OCI-LY7 (cell line): ENCODE measurements around the gene BROX. TPM values are rescaled to one million over a fixed set of nuclear protein-coding genes. Genes with fewer than 3 reads are reported as not detected.

Source experiments
- BruUV-seq: library from RNA; stranded (reverse); fragments of 400-500 nt; replicated peaks from 2 replicates; lab custom pipeline; 2021; lab: Mats Ljungman, UMichigan
- CTCF ChIA-PET: fragments of 300-600 bp; sonication (Branson Sonifier 250); formaldehyde crosslinking; loops from one replicate; lab custom pipeline; 2022; ENCODE audit warnings: antibody characterized with exemption; ENCODE audit not compliant: unreplicated experiment; lab: Charles Lee
- POLR2A ChIA-PET: fragments of 300-600 bp; sonication (Branson Sonifier 250); formaldehyde crosslinking; loops from one replicate; lab custom pipeline; 2022; ENCODE audit warnings: antibody characterized with exemption; lab: Charles Lee
- DNase-seq: peaks from one replicate; pipeline ENCODE4 v3.0.0-alpha.2; 2015; ENCODE audit warnings: low spot score
- H2AFZ ChIP-seq: fragments of 200-600 bp; sonication (generic), shearing (Covaris generic); 2 replicates; pipeline ENCODE4 v1.6.1; 2014; ENCODE audit warnings: mild to moderate bottlenecking, antibody characterized with exemption, low read length, moderate library complexity
- H3K27ac ChIP-seq: fragments of 200-600 bp; sonication (generic); 2 replicates; pipeline ENCODE4 v1.5.1; 2014; ENCODE audit warnings: mixed run types, low read depth, mild to moderate bottlenecking, moderate library complexity, low read length, inconsistent platforms; ENCODE audit not compliant: poor library complexity, severe bottlenecking
- H3K36me3 ChIP-seq: fragments of 200-600 bp; sonication (generic); 2 replicates; pipeline ENCODE4 v1.6.1; 2014; ENCODE audit warnings: mild to moderate bottlenecking, antibody characterized with exemption, low read length, moderate library complexity, mixed read lengths; ENCODE audit not compliant: insufficient read depth
- H3K4me1 ChIP-seq: fragments of 200-600 bp; sonication (generic); 2 replicates; pipeline ENCODE4 v1.5.1; 2014; ENCODE audit warnings: mild to moderate bottlenecking, low read length; ENCODE audit not compliant: insufficient read depth, poor library complexity, severe bottlenecking
- H3K4me2 ChIP-seq: fragments of 200-600 bp; sonication (generic); 2 replicates; pipeline ENCODE4 v1.6.1; 2014; ENCODE audit warnings: mild to moderate bottlenecking, low read length
- H3K4me3 ChIP-seq: fragments of 200-600 bp; sonication (generic); 2 replicates; pipeline ENCODE4 v1.5.1; 2014; ENCODE audit warnings: mild to moderate bottlenecking, low read depth, low read length; ENCODE audit not compliant: poor library complexity, severe bottlenecking
- H3K79me2 ChIP-seq: fragments of 200-600 bp; sonication (generic); 2 replicates; pipeline ENCODE4 v1.6.1; 2016; ENCODE audit warnings: low read depth, mild to moderate bottlenecking, low read length, moderate library complexity, mixed read lengths; ENCODE audit not compliant: insufficient read depth
- H3K9me2 ChIP-seq: fragments of 200-600 bp; sonication (generic); 2 replicates; pipeline ENCODE4 v1.6.1; 2016; ENCODE audit warnings: mild to moderate bottlenecking, low read length, mixed read lengths; ENCODE audit not compliant: insufficient read depth
- H3K9me3 ChIP-seq: fragments of 200-600 bp; sonication (generic); 2 replicates; pipeline ENCODE4 v1.6.1; 2014; ENCODE audit warnings: mild to moderate bottlenecking, mixed run types, low read length, mixed read lengths
- H4K20me1 ChIP-seq: fragments of 200-600 bp; sonication (generic); 2 replicates; pipeline ENCODE4 v1.6.1; 2014; ENCODE audit warnings: mild to moderate bottlenecking, antibody characterized with exemption, low read length, moderate library complexity, mixed read lengths; ENCODE audit not compliant: insufficient read depth
- EZH2phosphoT487 ChIP-seq: fragments of 200-600 bp; sonication (generic); IDR thresholded peaks from 2 replicates; pipeline ENCODE4 v1.6.1; 2018; ENCODE audit warnings: low read depth, borderline replicate concordance, mild to moderate bottlenecking, mixed run types, antibody characterized with exemption, low read length, moderate library complexity, mixed read lengths
- intact Hi-C: fragments of 100-400 bp; cut with micrococcal nuclease; formaldehyde crosslinking; loops from one replicate; pipeline ENCODE4 v1.10.0; 2022; ENCODE audit not compliant: unreplicated experiment
- total RNA-seq, 2 experiments: library from RNA; depleted of rRNA in 1 of 2; stranded (reverse); fragments of >200 nt in 1 of 2; shearing (Covaris generic) in 1 of 2; gene quantifications; 2 replicates each; pipeline ENCODE4 v1.2.3, GENCODE V29; 2014 to 2022
- TF ChIP-seq, protein P1 (sequence below): fragments of 200-600 bp; sonication (generic); conservative IDR thresholded peaks from 2 replicates; pipeline ENCODE4 v1.5.1; 2014; ENCODE audit warnings: mild to moderate bottlenecking, antibody characterized with exemption, low read length, moderate library complexity, mixed read lengths

The BROX gene
- total RNA-seq, 2 experiments from 2014 or later = 22.3 to 34.0 TPM

DNA sequence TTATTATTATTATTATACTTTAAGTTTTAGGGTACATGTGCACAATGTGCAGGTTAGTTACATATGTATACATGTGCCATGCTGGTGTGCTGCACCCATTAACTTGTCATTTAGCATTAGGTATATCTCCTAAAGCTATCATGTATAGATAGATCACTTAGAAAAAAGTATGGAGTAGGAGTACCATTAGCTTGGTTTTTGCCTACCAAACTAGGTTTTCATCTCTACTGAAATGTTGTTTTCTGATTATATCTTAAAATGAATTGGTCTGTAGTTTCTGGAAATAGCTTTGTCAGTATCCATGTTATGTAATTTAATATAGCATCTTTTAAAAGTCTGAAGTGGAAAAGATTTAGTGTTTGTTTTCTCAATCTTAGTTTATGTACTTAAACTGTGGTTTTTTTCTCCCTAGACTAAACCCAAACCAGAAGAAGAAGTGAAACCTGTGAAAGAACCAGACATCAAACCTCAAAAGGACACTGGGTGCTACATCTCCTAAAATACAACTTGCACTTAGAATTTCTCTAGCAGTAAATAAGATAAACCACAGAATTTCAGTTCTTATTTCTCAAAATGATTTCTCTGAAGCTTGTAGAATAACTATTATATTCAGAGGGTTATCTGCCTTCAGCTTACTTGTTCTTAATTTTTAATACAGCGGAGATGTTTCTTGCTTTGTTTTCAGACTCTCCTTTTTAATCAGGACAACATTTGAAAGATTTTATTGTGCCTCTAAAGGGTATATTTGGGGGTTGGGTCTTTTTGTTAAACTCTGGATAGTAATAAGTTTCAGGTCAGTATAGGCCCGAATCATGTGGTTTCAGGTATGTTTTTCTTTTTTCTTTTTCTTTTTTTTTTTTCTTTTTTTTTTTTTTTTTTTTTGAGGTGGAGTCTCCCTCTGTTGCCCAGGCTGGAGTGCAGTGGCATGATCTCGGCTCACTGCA is 20.1 kb downstream of the BROX start:
- no TSS peak for BruUV-seq
- H3K27ac ChIP-seq = peak overlapping the region; percentile 80
- intact Hi-C loops = loop anchor here (2.0 kb wide), 1 partner anchor 20 kb away; the partner anchor contains the start of genes AIDA and BROX
- H4K20me1 ChIP-seq = peaks cover 14% of the 10 kb centered on the region
- no peak overlapping the region for H2AFZ ChIP-seq
- peak overlapping the region; percentile 74 for H3K4me2 ChIP-seq
- POLR2A ChIA-PET = interaction anchor here (0.6 to 2.7 kb wide), 10 partner anchors 9 to 344 kb away, joined by 3 to 14 read pairs (median 4); partner anchors contain the start of genes AIDA and BROX
- CTCF ChIA-PET = no interaction called here
- DNase-seq = peak; percentile 80
- H3K79me2 ChIP-seq = no peaks in the 10 kb centered on the region
- peaks cover 69% of the 10 kb centered on the region for H3K36me3 ChIP-seq
- TF ChIP-seq EZH2phosphoT487 = no peak
- TF ChIP-seq, protein P1, sequence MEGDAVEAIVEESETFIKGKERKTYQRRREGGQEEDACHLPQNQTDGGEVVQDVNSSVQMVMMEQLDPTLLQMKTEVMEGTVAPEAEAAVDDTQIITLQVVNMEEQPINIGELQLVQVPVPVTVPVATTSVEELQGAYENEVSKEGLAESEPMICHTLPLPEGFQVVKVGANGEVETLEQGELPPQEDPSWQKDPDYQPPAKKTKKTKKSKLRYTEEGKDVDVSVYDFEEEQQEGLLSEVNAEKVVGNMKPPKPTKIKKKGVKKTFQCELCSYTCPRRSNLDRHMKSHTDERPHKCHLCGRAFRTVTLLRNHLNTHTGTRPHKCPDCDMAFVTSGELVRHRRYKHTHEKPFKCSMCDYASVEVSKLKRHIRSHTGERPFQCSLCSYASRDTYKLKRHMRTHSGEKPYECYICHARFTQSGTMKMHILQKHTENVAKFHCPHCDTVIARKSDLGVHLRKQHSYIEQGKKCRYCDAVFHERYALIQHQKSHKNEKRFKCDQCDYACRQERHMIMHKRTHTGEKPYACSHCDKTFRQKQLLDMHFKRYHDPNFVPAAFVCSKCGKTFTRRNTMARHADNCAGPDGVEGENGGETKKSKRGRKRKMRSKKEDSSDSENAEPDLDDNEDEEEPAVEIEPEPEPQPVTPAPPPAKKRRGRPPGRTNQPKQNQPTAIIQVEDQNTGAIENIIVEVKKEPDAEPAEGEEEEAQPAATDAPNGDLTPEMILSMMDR = no peak
- H3K9me2 ChIP-seq = no peaks in the 10 kb centered on the region
- peaks cover 35% of the 10 kb centered on the region for H3K4me1 ChIP-seq
- no peaks in the 10 kb centered on the region for H3K9me3 ChIP-seq
- peak overlapping the region; percentile 39 for H3K4me3 ChIP-seq

DNA sequence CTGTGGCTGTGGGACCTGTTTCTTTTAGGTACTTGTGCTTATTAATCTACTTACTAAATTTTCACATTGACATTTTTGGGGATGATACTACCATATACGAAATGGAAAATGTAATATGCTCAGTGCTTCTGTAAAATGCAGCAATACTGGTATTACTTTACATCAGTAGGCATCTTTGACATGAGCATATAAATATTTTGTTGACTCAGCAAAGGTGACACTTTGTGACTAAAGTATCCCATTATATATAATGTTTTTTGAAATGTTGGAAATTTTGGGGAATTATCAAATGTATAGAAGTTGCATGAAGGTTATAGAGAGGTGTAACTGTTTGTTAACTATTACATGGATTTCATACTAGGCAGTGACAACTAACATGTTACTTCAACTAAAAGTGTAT is 22.4 kb downstream of the BROX start:
- H3K27ac ChIP-seq = no peak overlapping the region
- peaks cover 38% of the 10 kb centered on the region for H3K4me1 ChIP-seq
- no peaks in the 10 kb centered on the region for H3K79me2 ChIP-seq
- intact Hi-C loops = loop anchor here (5.0 kb wide), 1 partner anchor 83 kb away; the partner anchor contains the start of gene DISP1
- no peaks in the 10 kb centered on the region for H3K9me3 ChIP-seq
- H2AFZ ChIP-seq = no peak overlapping the region
- H3K9me2 ChIP-seq = no peaks in the 10 kb centered on the region
- peaks cover 14% of the 10 kb centered on the region for H4K20me1 ChIP-seq
- BruUV-seq = no TSS peak
- peaks cover 47% of the 10 kb centered on the region for H3K36me3 ChIP-seq
- no peak for TF ChIP-seq EZH2phosphoT487
- TF ChIP-seq, protein P1 = no peak
- DNase-seq = no peak
- ChIA-PET POLR2A (no interaction called here), CTCF (no interaction called here)
- no peak overlapping the region for H3K4me2 ChIP-seq
- no peak overlapping the region for H3K4me3 ChIP-seq
